Measurements from ENCODE around the gene PIM2.

PIM2 gene

DNA sequence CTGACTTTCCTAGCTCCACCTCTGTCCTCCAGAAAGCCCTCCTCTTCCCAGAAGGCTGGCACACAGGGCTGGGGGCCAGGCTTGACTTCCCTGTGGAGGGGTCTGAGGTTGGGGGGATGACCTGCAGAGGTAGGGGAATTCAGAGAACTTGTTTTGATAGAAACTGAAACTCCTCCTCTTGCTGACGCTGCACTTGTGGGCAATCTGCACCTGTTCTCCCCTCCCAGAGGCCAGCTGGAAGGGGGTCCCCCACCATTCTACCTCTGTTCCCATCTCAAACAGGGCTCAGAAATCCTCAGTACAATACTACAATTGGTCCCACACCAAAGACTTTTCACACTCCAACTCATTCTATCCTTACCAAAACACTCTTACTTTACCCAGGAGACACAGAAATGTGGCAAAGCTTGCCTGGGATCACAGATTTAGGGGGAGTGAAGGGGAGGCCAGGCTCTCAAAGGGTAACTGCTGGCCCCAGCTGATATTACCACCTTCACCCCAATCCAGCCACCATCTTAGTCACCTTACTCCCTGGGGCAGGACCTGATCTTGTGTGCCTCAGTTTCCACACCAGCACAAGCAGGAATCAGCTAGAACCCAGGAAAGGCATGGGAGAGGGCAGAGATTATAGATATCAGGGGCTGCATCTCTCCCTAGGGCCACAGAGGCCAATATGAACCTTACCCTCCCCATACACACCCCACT is 20.0 kb upstream of the PIM2 start:
- Histone ChIP-seq H3K4me3 (ENCODE audit: low read length, poor library complexity, severe bottlenecking) (no peak overlapping the region), H3K4me1 (ENCODE audit: insufficient read depth, low read length, poor library complexity, severe bottlenecking) (peaks cover 5% of the 10 kb centered on the region), H3F3A (ENCODE audit: low read depth) (no peaks in the 10 kb centered on the region), H3K9me2 (replicated peaks; ENCODE audit: low read depth, low read length) (no peaks in the 10 kb centered on the region), H3K9ac (ENCODE audit: low read depth, low read length, poor library complexity, severe bottlenecking) (no peak overlapping the region), H4K20me1 (ENCODE audit: insufficient read depth, low read length, poor library complexity, severe bottlenecking) (peaks cover 5% of the 10 kb centered on the region), H3K27me3 (ENCODE audit: insufficient read depth, low read length, poor library complexity, severe bottlenecking) (no peaks in the 10 kb centered on the region), H3K79me2 (ENCODE audit: insufficient read depth, low read length) (peaks cover 29% of the 10 kb centered on the region; the same call in 1 of the 2 replicates), H3K9me3 (ENCODE audit: insufficient read depth, low read depth, low read length) (no peaks in the 10 kb centered on the region), H3K4me2 (ENCODE audit: low read depth, low read length, poor library complexity, severe bottlenecking) (no peak overlapping the region), H2AFZ (ENCODE audit: low read length) (no peak overlapping the region), H3K36me3 (ENCODE audit: insufficient read depth, low read length) (peaks cover 46% of the 10 kb centered on the region; the same call in 1 of the 2 replicates)
- TF ChIP-seq EZH2phosphoT487 (IDR thresholded peaks at IDR 0.05; ENCODE audit: borderline replicate concordance), result no peak
- TF ChIP-seq, protein P1, sequence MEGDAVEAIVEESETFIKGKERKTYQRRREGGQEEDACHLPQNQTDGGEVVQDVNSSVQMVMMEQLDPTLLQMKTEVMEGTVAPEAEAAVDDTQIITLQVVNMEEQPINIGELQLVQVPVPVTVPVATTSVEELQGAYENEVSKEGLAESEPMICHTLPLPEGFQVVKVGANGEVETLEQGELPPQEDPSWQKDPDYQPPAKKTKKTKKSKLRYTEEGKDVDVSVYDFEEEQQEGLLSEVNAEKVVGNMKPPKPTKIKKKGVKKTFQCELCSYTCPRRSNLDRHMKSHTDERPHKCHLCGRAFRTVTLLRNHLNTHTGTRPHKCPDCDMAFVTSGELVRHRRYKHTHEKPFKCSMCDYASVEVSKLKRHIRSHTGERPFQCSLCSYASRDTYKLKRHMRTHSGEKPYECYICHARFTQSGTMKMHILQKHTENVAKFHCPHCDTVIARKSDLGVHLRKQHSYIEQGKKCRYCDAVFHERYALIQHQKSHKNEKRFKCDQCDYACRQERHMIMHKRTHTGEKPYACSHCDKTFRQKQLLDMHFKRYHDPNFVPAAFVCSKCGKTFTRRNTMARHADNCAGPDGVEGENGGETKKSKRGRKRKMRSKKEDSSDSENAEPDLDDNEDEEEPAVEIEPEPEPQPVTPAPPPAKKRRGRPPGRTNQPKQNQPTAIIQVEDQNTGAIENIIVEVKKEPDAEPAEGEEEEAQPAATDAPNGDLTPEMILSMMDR (conservative IDR thresholded peaks at IDR 0.05; ENCODE audit: low read length), result no peak

DNA sequence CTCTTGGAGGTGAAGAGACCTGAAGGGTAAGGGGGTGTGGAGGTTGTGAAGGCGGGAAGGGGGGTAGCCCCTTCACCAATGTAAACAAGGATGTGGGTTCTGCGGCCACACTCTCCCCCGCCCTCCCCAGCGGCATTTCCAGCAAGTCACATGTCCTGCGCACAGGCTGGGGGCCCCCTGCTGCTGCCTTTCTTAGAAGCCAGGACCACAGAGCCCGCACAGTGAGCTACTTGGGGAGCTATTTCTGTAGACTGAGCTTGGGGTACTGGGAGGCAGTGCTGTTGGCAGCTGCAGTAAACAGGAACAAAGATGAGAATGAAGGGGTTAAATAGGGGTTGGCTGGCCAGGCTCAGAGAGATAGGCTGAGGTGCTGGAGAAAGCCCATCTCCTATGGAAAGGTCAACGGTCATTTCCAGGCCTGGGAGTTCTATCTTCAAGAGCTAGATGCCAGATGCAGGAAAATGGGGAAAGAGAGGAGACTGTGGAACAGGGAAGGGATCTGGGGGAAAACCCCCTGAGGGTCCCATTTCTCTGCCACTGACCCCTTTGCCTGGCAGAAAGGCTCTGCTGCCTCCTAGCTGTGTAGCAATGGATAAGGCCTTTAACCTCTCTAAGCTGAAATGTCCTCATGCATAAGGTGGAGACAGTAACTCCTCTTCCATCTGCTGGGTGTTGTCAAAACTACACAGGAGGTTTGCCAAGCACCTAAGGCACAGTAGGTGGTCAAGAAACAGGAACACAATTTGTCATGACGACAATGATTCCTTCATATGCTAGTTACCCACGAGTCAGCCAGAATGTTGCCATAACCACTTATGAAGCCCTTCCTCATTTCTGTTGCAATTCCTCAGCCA is 18.5 kb upstream of the PIM2 start:
- TF ChIP-seq EZH2phosphoT487 (IDR thresholded peaks at IDR 0.05; ENCODE audit: borderline replicate concordance), result no peak
- TF ChIP-seq, protein P1 (conservative IDR thresholded peaks at IDR 0.05; ENCODE audit: low read length), result peak; percentile 24; the same call in 1 of the 2 replicates
- Histone ChIP-seq H3K9me2 (replicated peaks; ENCODE audit: low read depth, low read length) (no peaks in the 10 kb centered on the region), H2AFZ (ENCODE audit: low read length) (no peak overlapping the region), H3K9ac (ENCODE audit: low read depth, low read length, poor library complexity, severe bottlenecking) (no peak overlapping the region), H3K4me2 (ENCODE audit: low read depth, low read length, poor library complexity, severe bottlenecking) (peak overlapping the region; percentile 46), H3K79me2 (ENCODE audit: insufficient read depth, low read length) (peaks cover 25% of the 10 kb centered on the region; the same call in 1 of the 2 replicates), H3K9me3 (ENCODE audit: insufficient read depth, low read depth, low read length) (no peaks in the 10 kb centered on the region), H3K4me1 (ENCODE audit: insufficient read depth, low read length, poor library complexity, severe bottlenecking) (peaks cover 5% of the 10 kb centered on the region), H3K4me3 (ENCODE audit: low read length, poor library complexity, severe bottlenecking) (peak overlapping the region; percentile 17), H3F3A (ENCODE audit: low read depth) (no peaks in the 10 kb centered on the region), H3K36me3 (ENCODE audit: insufficient read depth, low read length) (peaks cover 42% of the 10 kb centered on the region; the same call in 1 of the 2 replicates), H3K27me3 (ENCODE audit: insufficient read depth, low read length, poor library complexity, severe bottlenecking) (no peaks in the 10 kb centered on the region), H4K20me1 (ENCODE audit: insufficient read depth, low read length, poor library complexity, severe bottlenecking) (peaks cover 5% of the 10 kb centered on the region)

DNA sequence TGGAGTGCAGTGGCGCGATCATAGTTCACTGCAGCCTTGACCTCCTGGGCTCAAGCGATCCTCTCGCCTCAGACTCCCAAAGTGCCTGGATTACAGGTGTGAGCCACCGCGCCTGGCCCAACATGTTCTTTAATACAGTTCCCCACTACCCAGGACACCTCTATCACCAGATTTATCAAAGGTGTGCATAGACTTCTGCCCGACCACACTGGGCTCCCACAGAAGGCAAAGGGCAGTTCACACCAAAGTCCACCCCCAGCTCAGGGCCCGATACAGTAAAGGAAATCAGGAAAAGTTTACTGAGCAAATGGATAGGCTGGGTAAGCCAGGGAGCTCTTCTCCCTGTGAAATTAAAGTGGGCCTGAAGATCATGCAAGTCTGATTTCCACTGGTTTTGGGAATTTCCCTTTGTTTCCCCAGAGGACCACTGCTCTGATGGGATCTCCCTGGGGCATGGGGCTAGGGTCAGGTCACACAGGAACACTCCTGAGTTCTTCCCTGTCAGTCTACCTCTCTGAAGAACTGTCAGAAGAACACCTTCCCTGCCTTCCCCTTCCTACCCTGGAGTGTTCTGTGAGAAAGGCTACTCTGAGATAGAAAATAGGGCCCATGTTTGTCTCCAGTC is 17.7 kb upstream of the PIM2 start:
- H3K9ac ChIP-seq (ENCODE audit: low read depth, low read length, poor library complexity, severe bottlenecking), result no peak overlapping the region

More for the DNA sequence above, 17.7 kb upstream of the PIM2 start:
- no peaks in the 10 kb centered on the region for H3K9me3 ChIP-seq (ENCODE audit: insufficient read depth, low read depth, low read length)
- no peaks in the 10 kb centered on the region for H3K9me2 ChIP-seq (replicated peaks; ENCODE audit: low read depth, low read length)
- H2AFZ ChIP-seq (ENCODE audit: low read length), result no peak overlapping the region
- TF ChIP-seq EZH2phosphoT487 (IDR thresholded peaks at IDR 0.05; ENCODE audit: borderline replicate concordance), result no peak
- TF ChIP-seq, protein P1 (conservative IDR thresholded peaks at IDR 0.05; ENCODE audit: low read length), result no peak
- H3K36me3 ChIP-seq (ENCODE audit: insufficient read depth, low read length), result peaks cover 40% of the 10 kb centered on the region; the same call in 1 of the 2 replicates
- H3K4me3 ChIP-seq (ENCODE audit: low read length, poor library complexity, severe bottlenecking), result no peak overlapping the region
- H3K27me3 ChIP-seq (ENCODE audit: insufficient read depth, low read length, poor library complexity, severe bottlenecking), result no peaks in the 10 kb centered on the region
- peaks cover 22% of the 10 kb centered on the region; the same call in 1 of the 2 replicates for H3K79me2 ChIP-seq (ENCODE audit: insufficient read depth, low read length)
- H3K4me1 ChIP-seq (ENCODE audit: insufficient read depth, low read length, poor library complexity, severe bottlenecking), result peaks cover 5% of the 10 kb centered on the region
- peak overlapping the region; percentile 46 for H3K4me2 ChIP-seq (ENCODE audit: low read depth, low read length, poor library complexity, severe bottlenecking)
- no peaks in the 10 kb centered on the region for H3F3A ChIP-seq (ENCODE audit: low read depth)
- H4K20me1 ChIP-seq (ENCODE audit: insufficient read depth, low read length, poor library complexity, severe bottlenecking), result peaks cover 5% of the 10 kb centered on the region
